Stomach (tissue), 9 donors: ENCODE results near the gene POLD2. TPM values are rescaled to one million over a fixed set of nuclear protein-coding genes. Genes with fewer than 3 reads are reported as not detected.
A peak's percentile ranks its signal among the peaks of the same experiment; 100 is the strongest.

Experiments
- DNase-seq, 2 donors: peaks; one replicate each; pipeline versions ENCODE4 v3.0.0 to v3.0.0-alpha.2; 2013 to 2019
- H3K27ac ChIP-seq, 5 donors: fragments of 200-600 bp in 4 of 5; sonication (generic) in 4 of 5; one replicate each; pipeline ENCODE4 v1.5.1; 2013 to 2019; ENCODE audit warnings: mild to moderate bottlenecking in 1 of 5, moderate library complexity in 1 of 5
- H3K27me3 ChIP-seq, 3 donors: fragments of 200-600 bp; sonication (generic); one replicate each; pipeline ENCODE4 v1.5.1; 2017 to 2019; ENCODE audit warnings: mixed run types in 1 of 3
- H3K36me3 ChIP-seq, 4 donors: fragments of 200-600 bp; sonication (generic); 1 replicate in 3 of 4; 2 replicates in 1 of 4; pipeline ENCODE4 v1.5.1; 2016 to 2019
- H3K4me1 ChIP-seq, 4 donors: fragments of 200-600 bp; sonication (generic); one replicate each; pipeline ENCODE4 v1.5.1; 2016 to 2019
- H3K4me3 ChIP-seq, 4 donors: fragments of 200-600 bp; sonication (generic) in 3 of 4; one replicate each; pipeline ENCODE4 v1.5.1; 2016 to 2019; ENCODE audit warnings: mild to moderate bottlenecking in 1 of 4
- H3K9me3 ChIP-seq, 4 donors: fragments of 200-600 bp; sonication (generic); one replicate each; pipeline ENCODE4 v1.5.1; 2016 to 2019
- CTCF ChIP-seq, 7 experiments: fragments of 450-650 bp in 4 of 7; fragments of 200-600 bp in 3 of 7; sonication (generic) in 3 of 7; IDR thresholded peaks; one replicate each; pipeline ENCODE4 v1.5.1; 2016 to 2019; ENCODE audit warnings: antibody characterized with exemption in 7 of 7, control low read depth in 2 of 7, mild to moderate bottlenecking in 1 of 7
- EP300 ChIP-seq: sonication (generic); formaldehyde crosslinking; IDR thresholded peaks from one replicate; pipeline ENCODE4 v1.6.1; 2017; ENCODE audit warnings: antibody characterized with exemption
- POLR2A ChIP-seq, 4 donors: fragments of 450-650 bp; IDR thresholded peaks; one replicate each; pipeline ENCODE4 v1.6.1; 2016; ENCODE audit warnings: antibody characterized with exemption in 4 of 4, control low read depth in 2 of 4, mild to moderate bottlenecking in 1 of 4, moderate library complexity in 1 of 4
- POLR2AphosphoS5 ChIP-seq, 3 donors: sonication (generic); formaldehyde crosslinking; IDR thresholded peaks; one replicate each; pipeline ENCODE4 v1.6.1; 2016; ENCODE audit warnings: antibody characterized with exemption in 3 of 3
- WGBS, 5 donors: extraction: QIAGEN DNeasy Blood & Tissue Kit in 3 of 5; methylation state at CpG; one replicate each; pipeline versions ENCODE4 v1.1.5 to v1.1.7; 2013 to 2018; 5-methylcytosine and 5-hydroxymethylcytosine counted together
- intact Hi-C: fragments of 100-400 bp; cut with DNase I; formaldehyde crosslinking; loops from one replicate; pipeline ENCODE4 v1.15.1; 2023; ENCODE audit warnings: low total_unique reads
- polyA plus RNA-seq, 3 donors: library from polyadenylated mRNA; stranded (reverse); fragments of 200-250 nt; gene quantifications; one replicate each; pipeline ENCODE4 v1.2.3, GENCODE V29; 2013
- total RNA-seq, 5 donors: library from RNA; depleted of rRNA; stranded (reverse); fragments of >200 nt; gene quantifications; one replicate each; pipeline versions ENCODE4 v1.1.0 to v1.2.3, GENCODE V29; 2014 to 2016
- donor health status: healthy with polysubstance abuse.
- donor health status: Bipolar disorder and iron deficiency.
- donor health status: healthy.

POLD2 gene
- total and polyA plus RNA-seq, 8 donors, result 19.8 to 91.2 (median 62.3) TPM

DNA sequence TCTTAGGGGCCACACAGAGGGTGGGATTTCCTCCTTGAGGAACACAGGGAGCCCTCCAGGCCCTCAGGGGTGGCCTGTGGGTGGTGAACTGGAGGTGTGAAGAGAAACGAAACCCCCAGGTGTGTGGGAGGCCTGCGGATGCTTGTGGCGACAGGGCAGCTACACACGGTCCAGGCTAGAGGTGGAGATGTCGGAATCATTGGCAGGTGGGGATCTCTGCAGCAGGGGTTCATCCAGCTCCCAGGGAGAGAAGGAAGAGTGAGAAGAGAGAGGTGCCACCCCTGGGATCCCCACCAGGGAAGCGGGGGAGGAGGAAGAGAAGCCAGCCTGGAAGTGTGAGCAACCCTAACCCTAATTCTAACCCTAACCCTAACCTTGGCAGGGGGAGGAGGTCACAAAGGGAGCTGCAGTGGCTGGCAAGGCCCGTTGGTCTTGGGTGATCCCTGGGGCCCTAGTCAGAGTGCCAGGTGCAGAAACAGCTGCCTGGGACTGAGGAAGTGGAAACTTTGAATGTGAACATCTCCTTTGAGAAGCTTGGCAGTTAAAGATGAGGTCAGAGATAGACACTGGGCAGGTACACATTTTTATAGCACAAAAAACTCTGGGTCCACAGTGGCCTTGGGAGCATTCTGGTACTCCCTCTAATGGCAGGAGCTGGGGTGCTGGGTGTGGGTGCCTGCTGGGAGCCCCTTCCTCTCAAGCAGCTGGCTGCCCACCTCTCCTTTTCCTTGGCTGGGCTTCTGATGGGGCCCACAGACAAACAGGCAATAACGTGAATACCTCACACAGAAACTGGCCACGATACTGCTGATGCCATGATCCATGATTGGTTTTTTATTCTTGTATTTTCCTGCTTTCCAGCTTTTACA, 26.1 kb downstream of the POLD2 start:
- Histone ChIP-seq H3K9me3 (no peaks in the 10 kb centered on the region), H3K36me3 (no peaks in the 10 kb centered on the region), H3K4me1 (peaks cover 0 to 10% (median 4%) of the 10 kb centered on the region in 4 donors), H3K4me3 (no peak overlapping the region), H3K27me3 (no peaks in the 10 kb centered on the region), H3K27ac (no peak overlapping the region)
- intact Hi-C loops, result no loop called here
- no peak for DNase-seq
- TF ChIP-seq EP300 (no peak), CTCF (IDR thresholded peaks at IDR 0.05) (no peak), POLR2A (IDR thresholded peaks at IDR 0.05) (no peak), POLR2AphosphoS5 (IDR thresholded peaks at IDR 0.05) (no peak)
- WGBS, 5 donors, result 75 to 85% (median 78%) methylated on average over 9 of the region's 9 CpGs

GRCh38 chr7:44096326-44096881, 26.9 kb downstream of the POLD2 start:
- Histone ChIP-seq H3K9me3 (no peaks in the 10 kb centered on the region), H3K27me3 (no peaks in the 10 kb centered on the region), H3K36me3 (no peaks in the 10 kb centered on the region), H3K27ac (no peak overlapping the region), H3K4me3 (no peak overlapping the region), H3K4me1 (peaks cover 0 to 10% (median 4%) of the 10 kb centered on the region in 4 donors)
- intact Hi-C loops, result no loop called here
- WGBS, 5 donors, result 73 to 90% (median 77%) methylated on average over 8 of the region's 8 CpGs
- TF ChIP-seq CTCF (IDR thresholded peaks at IDR 0.05) (no peak), POLR2AphosphoS5 (IDR thresholded peaks at IDR 0.05) (no peak), POLR2A (IDR thresholded peaks at IDR 0.05) (no peak), EP300 (no peak)
- no peak for DNase-seq

DNA sequence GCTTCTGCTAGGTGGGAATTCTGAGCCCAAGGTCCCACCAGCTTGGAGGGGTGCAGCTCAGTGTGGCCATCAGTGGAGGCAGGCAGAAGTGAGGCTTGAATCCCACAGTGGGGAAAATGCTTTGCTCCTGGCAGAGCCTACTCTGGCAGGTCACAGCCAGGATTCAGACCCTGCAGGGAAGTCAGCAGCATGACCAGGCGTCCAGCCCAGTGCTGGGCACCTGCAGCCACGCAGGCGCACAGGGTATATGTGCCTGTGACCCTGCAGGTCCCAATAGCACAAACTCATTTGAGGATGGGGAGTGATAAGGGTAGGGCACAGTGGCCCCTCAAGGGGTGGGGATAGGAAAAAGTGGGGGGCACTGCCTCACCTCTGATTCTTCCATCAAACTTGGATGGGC, 27.6 kb downstream of the POLD2 start:
- WGBS, 5 donors, result 81 to 91% (median 89%) methylated on average over 1 to 3 of the region's 3 CpGs
- Histone ChIP-seq H3K9me3 (no peaks in the 10 kb centered on the region), H3K27me3 (no peaks in the 10 kb centered on the region), H3K36me3 (no peaks in the 10 kb centered on the region), H3K4me1 (peaks cover 0 to 10% (median 4%) of the 10 kb centered on the region in 4 donors), H3K4me3 (no peak overlapping the region), H3K27ac (no peak overlapping the region)
- DNase-seq, result no peak
- TF ChIP-seq POLR2A (IDR thresholded peaks at IDR 0.05) (no peak), POLR2AphosphoS5 (IDR thresholded peaks at IDR 0.05) (no peak), EP300 (no peak), CTCF (IDR thresholded peaks at IDR 0.05) (no peak)
- intact Hi-C loops, result no loop called here

GRCh38 chr7:44094883-44095592, 28.3 kb downstream of the POLD2 start:
- H3K27ac ChIP-seq, result peak overlapping the region in 1 of 5 donors; percentile 40
- TF ChIP-seq POLR2A (IDR thresholded peaks at IDR 0.05) (no peak), EP300 (no peak), POLR2AphosphoS5 (IDR thresholded peaks at IDR 0.05) (no peak), CTCF (IDR thresholded peaks at IDR 0.05) (no peak)

More at GRCh38 chr7:44094883-44095592, 28.3 kb downstream of the POLD2 start:
- H3K27me3 ChIP-seq, result no peaks in the 10 kb centered on the region
- no peak overlapping the region for H3K4me3 ChIP-seq
- H3K9me3 ChIP-seq, result no peaks in the 10 kb centered on the region
- no peaks in the 10 kb centered on the region for H3K36me3 ChIP-seq
- H3K4me1 ChIP-seq, result peaks cover 0 to 15% (median 7%) of the 10 kb centered on the region in 4 donors
- DNase-seq, result no peak
- intact Hi-C loops, result no loop called here
- 53 to 79% (median 67%) methylated on average over 2 of the region's 2 CpGs for WGBS, 5 donors
